Testis (tissue), 2 donors: Measurements from ENCODE around the gene ASCC1.

ENCODE experiments used
- CTCF ChIP-seq, 3 experiments: fragments of 450-650 bp in 2 of 3; fragments of 200-600 bp in 1 of 3; sonication (generic) in 1 of 3; IDR thresholded peaks; one replicate each; pipeline ENCODE4 v1.5.1; 2016 to 2019; ENCODE audit warnings: antibody characterized with exemption in 3 of 3, mild to moderate bottlenecking in 2 of 3, moderate library complexity in 1 of 3
- POLR2A ChIP-seq: fragments of 450-650 bp; IDR thresholded peaks from one replicate; pipeline ENCODE4 v1.6.1; 2017; ENCODE audit warnings: antibody characterized with exemption, mild to moderate bottlenecking, moderate library complexity

DNA sequence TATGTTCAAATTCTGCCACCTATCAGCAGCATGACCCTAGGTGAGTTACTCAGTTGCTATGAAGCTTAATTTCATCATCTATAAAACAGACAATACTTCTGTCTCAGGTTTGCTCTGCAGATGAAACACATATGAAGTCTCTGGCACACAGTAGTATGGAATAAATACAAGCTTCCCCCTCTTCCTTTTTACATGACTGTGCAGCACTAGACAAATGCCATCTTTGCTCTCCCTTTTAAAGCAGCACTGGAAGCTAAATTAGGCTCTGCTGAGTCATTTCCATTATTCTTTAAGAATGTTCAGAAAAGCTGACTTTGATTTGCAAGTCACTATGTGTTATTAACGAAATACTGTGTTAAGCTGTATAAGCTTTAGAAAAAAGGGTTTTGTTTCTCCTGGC is 40.9 kb downstream of the ASCC1 start:
- no peak for TF ChIP-seq POLR2A
- no peak for TF ChIP-seq CTCF (IDR thresholded peaks at IDR 0.05)
